GM12872 (cell line): ENCODE results near the gene TMEM121B.

ENCODE experiments used
- TF ChIP-seq, protein P1 (sequence below): IDR thresholded peaks from 3 replicates; pipeline ENCODE4 v1.5.1; 2011; ENCODE audit warnings: low read depth, mild to moderate bottlenecking, low read length, moderate library complexity; ENCODE audit not compliant: insufficient read depth

TMEM121B gene

DNA sequence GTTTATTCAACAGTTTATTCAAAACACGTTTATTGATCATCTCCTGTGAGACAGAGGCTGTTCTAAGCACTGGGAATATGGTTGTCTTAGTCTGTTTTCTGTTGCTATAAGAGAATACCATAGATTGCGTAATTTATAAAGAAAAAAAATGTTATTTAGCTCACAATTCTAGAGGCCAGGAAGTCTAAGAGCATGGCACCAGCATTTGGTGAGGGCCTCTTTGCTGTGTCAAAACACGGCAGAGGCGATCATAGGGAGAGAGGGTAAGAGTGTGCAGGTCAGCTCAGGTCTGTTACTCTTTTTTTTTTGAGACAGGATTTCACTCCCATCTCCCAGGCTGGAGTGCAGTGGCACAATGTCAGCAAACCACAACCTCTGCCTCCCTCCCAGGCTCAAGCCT is 41.6 kb downstream of the TMEM121B start:
- TF ChIP-seq, protein P1, sequence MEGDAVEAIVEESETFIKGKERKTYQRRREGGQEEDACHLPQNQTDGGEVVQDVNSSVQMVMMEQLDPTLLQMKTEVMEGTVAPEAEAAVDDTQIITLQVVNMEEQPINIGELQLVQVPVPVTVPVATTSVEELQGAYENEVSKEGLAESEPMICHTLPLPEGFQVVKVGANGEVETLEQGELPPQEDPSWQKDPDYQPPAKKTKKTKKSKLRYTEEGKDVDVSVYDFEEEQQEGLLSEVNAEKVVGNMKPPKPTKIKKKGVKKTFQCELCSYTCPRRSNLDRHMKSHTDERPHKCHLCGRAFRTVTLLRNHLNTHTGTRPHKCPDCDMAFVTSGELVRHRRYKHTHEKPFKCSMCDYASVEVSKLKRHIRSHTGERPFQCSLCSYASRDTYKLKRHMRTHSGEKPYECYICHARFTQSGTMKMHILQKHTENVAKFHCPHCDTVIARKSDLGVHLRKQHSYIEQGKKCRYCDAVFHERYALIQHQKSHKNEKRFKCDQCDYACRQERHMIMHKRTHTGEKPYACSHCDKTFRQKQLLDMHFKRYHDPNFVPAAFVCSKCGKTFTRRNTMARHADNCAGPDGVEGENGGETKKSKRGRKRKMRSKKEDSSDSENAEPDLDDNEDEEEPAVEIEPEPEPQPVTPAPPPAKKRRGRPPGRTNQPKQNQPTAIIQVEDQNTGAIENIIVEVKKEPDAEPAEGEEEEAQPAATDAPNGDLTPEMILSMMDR: no peak

DNA sequence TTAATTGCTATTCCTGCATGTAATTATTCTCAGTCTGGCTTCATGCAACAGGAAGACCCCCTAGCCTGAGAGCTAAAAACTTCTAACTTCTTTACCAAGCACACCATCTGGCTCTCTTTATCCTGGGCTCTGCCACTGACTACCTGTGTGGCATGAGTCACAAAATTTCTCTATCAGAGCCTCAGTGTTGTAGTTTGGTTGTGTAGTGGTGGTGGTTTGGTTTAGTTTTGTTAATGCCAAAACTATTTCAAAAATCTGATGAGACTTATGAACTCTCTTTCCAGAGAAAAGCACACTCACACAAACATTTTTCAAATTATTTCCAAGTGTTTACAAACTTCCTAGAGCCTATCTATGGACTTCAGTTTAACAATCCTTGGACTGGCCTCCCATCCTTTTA is 43.9 kb downstream of the TMEM121B start:
- TF ChIP-seq, protein P1: no peak

DNA sequence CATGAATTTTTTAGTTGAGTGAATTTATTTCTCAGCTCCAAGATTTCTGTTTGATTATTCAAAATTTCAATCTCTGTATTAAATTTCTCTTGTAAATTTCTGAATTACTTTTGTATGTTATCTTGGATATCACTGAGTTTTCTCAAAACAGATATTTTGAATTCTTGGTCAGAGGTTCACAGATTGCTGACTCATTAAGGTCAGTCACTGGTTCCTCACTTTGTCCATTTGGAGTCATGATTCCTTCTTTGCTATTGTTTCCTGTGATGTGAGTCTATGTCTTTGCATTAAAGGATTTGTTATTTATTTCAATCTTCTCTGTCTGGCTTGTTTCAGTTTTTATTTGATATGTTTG is 46.5 kb downstream of the TMEM121B start:
- TF ChIP-seq, protein P1: no peak

DNA sequence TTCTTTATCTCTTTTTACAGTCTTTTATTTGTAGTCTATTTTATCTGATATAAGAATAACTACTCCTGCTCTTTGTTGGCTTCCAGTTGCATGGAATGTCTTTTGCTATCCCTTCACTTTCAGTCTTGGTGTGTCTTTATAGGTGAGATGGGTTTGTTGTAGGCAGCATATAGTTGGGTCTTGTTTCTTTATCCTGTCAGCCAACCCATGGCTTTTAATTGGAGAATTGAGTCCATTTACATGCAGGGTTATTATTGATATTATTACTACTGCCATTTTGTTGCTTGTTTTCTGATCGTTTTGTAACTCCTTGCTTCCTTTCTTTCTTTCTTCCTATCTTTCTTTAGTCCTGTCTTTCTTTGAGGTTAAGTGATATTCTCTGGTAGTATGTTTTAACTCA is 48.3 kb downstream of the TMEM121B start:
- TF ChIP-seq, protein P1: no peak
